ENCODE data around the gene ZNF609. TPM values are rescaled to one million over a fixed set of nuclear protein-coding genes. Genes with fewer than 3 reads are reported as not detected.
A peak's percentile ranks its signal among the peaks of the same experiment; 100 is the strongest.

Gene ZNF609
- total RNA-seq, 1 donor from 2014 or later, result 12.1 TPM

- DNase-seq (ENCODE audit: low read depth in 2 of 2), result no peak
Measured at GRCh38 chr15:64647367-64647766, 187.0 kb downstream of the ZNF609 start.

- DNase-seq (ENCODE audit: low read depth in 2 of 2), result no peak
Measured at GRCh38 chr15:64650552-64650951, 190.2 kb downstream of the ZNF609 start.

GRCh38 chr15:64651601-64652191 is 191.3 kb downstream of the ZNF609 start:
- no peak for DNase-seq (ENCODE audit: low read depth in 2 of 2)

GRCh38 chr15:64653757-64654156 is 193.4 kb downstream of the ZNF609 start:
- DNase-seq (ENCODE audit: low read depth in 2 of 2), result no peak

GRCh38 chr15:64656508-64656907 is 196.1 kb downstream of the ZNF609 start:
- no peak for DNase-seq (ENCODE audit: low read depth in 2 of 2)

GRCh38 chr15:64665179-64665578 is 204.8 kb downstream of the ZNF609 start:
- no peak for DNase-seq (ENCODE audit: low read depth in 2 of 2)

- DNase-seq (ENCODE audit: low read depth in 2 of 2), result no peak
Measured at GRCh38 chr15:64667736-64668161, 207.4 kb downstream of the ZNF609 start.

- no peak for DNase-seq (ENCODE audit: low read depth in 2 of 2)
Measured at GRCh38 chr15:64673866-64674265, 213.5 kb downstream of the ZNF609 start.

- DNase-seq (ENCODE audit: low read depth in 2 of 2), result no peak
Measured at GRCh38 chr15:64678126-64678819, 217.9 kb downstream of the ZNF609 start.

- DNase-seq (ENCODE audit: low read depth in 2 of 2), result no peak
Measured at GRCh38 chr15:64680097-64680496, 219.7 kb downstream of the ZNF609 start.

GRCh38 chr15:64681424-64682024 is 221.1 kb downstream of the ZNF609 start:
- peak; percentile 55 to 80 for DNase-seq (ENCODE audit: low read depth in 2 of 2)

- no peak for DNase-seq (ENCODE audit: low read depth in 2 of 2)
Measured at GRCh38 chr15:64682255-64682654, 221.9 kb downstream of the ZNF609 start.

- no peak for DNase-seq (ENCODE audit: low read depth in 2 of 2)
Measured at GRCh38 chr15:64683378-64683777, 223.0 kb downstream of the ZNF609 start.

- DNase-seq (ENCODE audit: low read depth in 2 of 2), result no peak
Measured at GRCh38 chr15:64685230-64685888, 225.0 kb downstream of the ZNF609 start.

- peak; percentile 30 to 60 for DNase-seq (ENCODE audit: low read depth in 2 of 2)
Measured at GRCh38 chr15:64686130-64686735, 225.9 kb downstream of the ZNF609 start.

- no peak for DNase-seq (ENCODE audit: low read depth in 2 of 2)
Measured at GRCh38 chr15:64687172-64687571, 226.8 kb downstream of the ZNF609 start.

GRCh38 chr15:64687688-64688087 is 227.3 kb downstream of the ZNF609 start:
- DNase-seq (ENCODE audit: low read depth in 2 of 2), result no peak

GRCh38 chr15:64688770-64689169 is 228.4 kb downstream of the ZNF609 start:
- DNase-seq (ENCODE audit: low read depth in 2 of 2), result no peak

- no peak for DNase-seq (ENCODE audit: low read depth in 2 of 2)
Measured at GRCh38 chr15:64690008-64690407, 229.6 kb downstream of the ZNF609 start.

GRCh38 chr15:64690578-64691296 is 230.4 kb downstream of the ZNF609 start:
- no peak for DNase-seq (ENCODE audit: low read depth in 2 of 2)

GRCh38 chr15:64691896-64692565 is 231.7 kb downstream of the ZNF609 start:
- no peak for DNase-seq (ENCODE audit: low read depth in 2 of 2)

Data from dermis microvascular lymphatic vessel endothelial cell (primary cell).